ENCODE measurements around the gene DIABLO. TPM values are rescaled to one million over a fixed set of nuclear protein-coding genes. Genes with fewer than 3 reads are reported as not detected.

Gene DIABLO
- total RNA-seq, 1 experiment from 2014 or later: 60.1 TPM

DNA sequence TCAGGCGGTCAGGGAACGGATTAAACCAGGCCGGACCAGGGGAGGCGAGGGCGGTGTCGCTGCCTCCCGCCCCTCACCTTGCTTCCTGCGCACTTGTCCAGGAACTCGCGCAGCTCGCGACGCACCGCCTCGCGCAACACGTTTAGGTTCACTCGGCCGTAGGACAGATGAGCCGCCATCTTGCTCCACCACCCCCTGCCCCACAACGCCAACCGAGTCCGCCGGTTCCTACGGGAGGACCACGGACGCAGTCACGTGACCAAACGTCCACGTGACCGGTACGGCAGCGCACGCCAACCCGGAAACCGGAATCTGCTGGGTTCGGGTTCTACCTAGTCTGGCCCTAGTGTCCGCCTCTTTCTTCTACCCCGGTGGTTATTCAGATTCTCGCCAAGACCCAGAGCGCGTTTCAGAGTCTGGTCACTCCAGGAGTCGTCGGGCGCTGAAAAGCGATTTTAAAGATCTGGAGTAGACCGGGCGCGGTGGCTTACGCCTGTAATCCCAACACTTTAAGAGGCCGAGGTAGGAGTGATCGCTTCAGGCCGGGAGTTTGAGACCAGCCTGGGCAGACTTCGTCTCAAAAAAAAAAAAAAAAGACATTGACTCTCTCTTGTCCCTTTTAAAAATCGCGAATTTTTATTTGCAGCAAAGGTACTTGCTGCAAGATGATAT is 40.5 kb upstream of the DIABLO start, which contains the start of gene VPS33A (continued):
- peak; percentile 63 for TF ChIP-seq FOSL1 (IDR thresholded peaks at IDR 0.05; ENCODE audit: low read depth)
- TF ChIP-seq CBX3 (IDR thresholded peaks at IDR 0.05; ENCODE audit: low read depth): peak; percentile 91
- peak; percentile 69 for TF ChIP-seq POLR2A (IDR thresholded peaks at IDR 0.05; ENCODE audit: borderline replicate concordance, extremely low read depth, insufficient read depth, insufficient read length)
- peak; percentile 99 for TF ChIP-seq ELF1 (IDR thresholded peaks at IDR 0.05; ENCODE audit: borderline replicate concordance, low read depth)
- TF ChIP-seq SIN3A (IDR thresholded peaks at IDR 0.05; ENCODE audit: low read depth): peak; percentile 99
- TF ChIP-seq SP1 (IDR thresholded peaks at IDR 0.05; ENCODE audit: low read depth): peak; percentile 95
- no peak for TF ChIP-seq SRF (IDR thresholded peaks at IDR 0.05; ENCODE audit: low read depth)
- TF ChIP-seq EZH2phosphoT487 (IDR thresholded peaks at IDR 0.05; ENCODE audit: borderline replicate concordance): no peak
- no peak for TF ChIP-seq EGR1 (IDR thresholded peaks at IDR 0.05; ENCODE audit: low read depth)
- TF ChIP-seq JUND (IDR thresholded peaks at IDR 0.05): peak; percentile 47; the same call in 1 of the 2 replicates
- peak; percentile 89 for TF ChIP-seq YY1 (IDR thresholded peaks at IDR 0.05; ENCODE audit: extremely low read depth, insufficient replicate concordance, low read depth, low read length)
- TF ChIP-seq, protein P1, sequence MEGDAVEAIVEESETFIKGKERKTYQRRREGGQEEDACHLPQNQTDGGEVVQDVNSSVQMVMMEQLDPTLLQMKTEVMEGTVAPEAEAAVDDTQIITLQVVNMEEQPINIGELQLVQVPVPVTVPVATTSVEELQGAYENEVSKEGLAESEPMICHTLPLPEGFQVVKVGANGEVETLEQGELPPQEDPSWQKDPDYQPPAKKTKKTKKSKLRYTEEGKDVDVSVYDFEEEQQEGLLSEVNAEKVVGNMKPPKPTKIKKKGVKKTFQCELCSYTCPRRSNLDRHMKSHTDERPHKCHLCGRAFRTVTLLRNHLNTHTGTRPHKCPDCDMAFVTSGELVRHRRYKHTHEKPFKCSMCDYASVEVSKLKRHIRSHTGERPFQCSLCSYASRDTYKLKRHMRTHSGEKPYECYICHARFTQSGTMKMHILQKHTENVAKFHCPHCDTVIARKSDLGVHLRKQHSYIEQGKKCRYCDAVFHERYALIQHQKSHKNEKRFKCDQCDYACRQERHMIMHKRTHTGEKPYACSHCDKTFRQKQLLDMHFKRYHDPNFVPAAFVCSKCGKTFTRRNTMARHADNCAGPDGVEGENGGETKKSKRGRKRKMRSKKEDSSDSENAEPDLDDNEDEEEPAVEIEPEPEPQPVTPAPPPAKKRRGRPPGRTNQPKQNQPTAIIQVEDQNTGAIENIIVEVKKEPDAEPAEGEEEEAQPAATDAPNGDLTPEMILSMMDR (IDR thresholded peaks at IDR 0.05 in 2 of 3, conservative IDR thresholded peaks at IDR 0.05 in 1 of 3; ENCODE audit: borderline replicate concordance in 1 of 3, insufficient read depth in 1 of 3, low read depth in 2 of 3, low read length in 2 of 3): no peak
- TF ChIP-seq ZFX (IDR thresholded peaks at IDR 0.05): peak; percentile 57

DNA sequence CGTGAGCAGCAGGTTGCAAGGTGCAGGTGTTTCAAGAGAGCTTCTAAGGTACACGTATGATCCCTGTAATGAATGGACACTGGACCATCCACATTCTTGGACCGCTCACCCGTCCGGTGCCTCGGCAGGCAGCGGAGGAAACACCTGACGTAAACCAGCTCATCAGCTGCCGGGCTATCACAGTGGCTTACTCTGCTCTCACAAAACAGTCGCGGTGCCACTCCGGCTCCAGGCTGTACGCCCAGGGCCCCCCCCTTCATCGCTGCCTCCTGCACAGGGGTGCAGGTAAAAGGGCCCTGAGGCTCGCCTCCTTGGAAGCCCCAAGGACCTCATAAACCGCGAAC is 40.0 kb upstream of the DIABLO start:
- RAD21 ChIA-PET (ENCODE audit: low non-redundant PET in 1 of 2, low total read pairs in 2 of 2, uncharacterized antibody in 2 of 2, unreplicated experiment in 2 of 2): no interaction called here
- intact Hi-C loops (cut with micrococcal nuclease): loop anchor here (1.0 kb wide), 1 partner anchor 40 kb away; the partner anchor contains the start of gene DIABLO
- peak overlapping the region; percentile 91 to 95 for H3K4me3 ChIP-seq (replicated peaks in 1 of 2; ENCODE audit: low read depth in 1 of 2, low read length in 2 of 2)
- no peaks in the 10 kb centered on the region for H3K9me3 ChIP-seq (ENCODE audit: control insufficient read depth in 1 of 2, insufficient read depth in 1 of 2, low read depth in 1 of 2, low read length in 2 of 2)
- H3K27ac ChIP-seq (ENCODE audit: low read depth, low read length): peak overlapping the region; percentile 72
- no peaks in the 10 kb centered on the region for H4K20me1 ChIP-seq (ENCODE audit: insufficient read depth)
- no peaks in the 10 kb centered on the region for H3K9me2 ChIP-seq (ENCODE audit: insufficient read depth)
- POLR2A ChIA-PET: no interaction called here
- DNase-seq (ENCODE audit: low read depth, low spot score): no peak
- BruUV-seq (replicated peaks): TSS peak; percentile 71
- H3K27me3 ChIP-seq (ENCODE audit: insufficient read depth, low read length): no peaks in the 10 kb centered on the region
- H3K79me2 ChIP-seq (ENCODE audit: insufficient read depth, low read length): peaks cover 16% of the 10 kb centered on the region
- peaks cover 9 to 16% of the 10 kb centered on the region in 2 experiments; a peak in 3 of 4 replicates for H3K4me1 ChIP-seq (ENCODE audit: control insufficient read depth in 1 of 2, insufficient read depth in 2 of 2, low read length in 2 of 2)
- peak overlapping the region; percentile 81 for H3K4me2 ChIP-seq (ENCODE audit: low read length)
- peak; percentile 48 for ATAC-seq
- CTCF ChIA-PET: no interaction called here
- H3K36me3 ChIP-seq (ENCODE audit: control insufficient read depth in 1 of 2, insufficient read depth in 2 of 2, low read length in 2 of 2): peaks cover 3% of the 10 kb centered on the region in 2 experiments; a peak in 2 of 4 replicates
- peak overlapping the region; percentile 69 for H3K9ac ChIP-seq (ENCODE audit: low read length)
- no peak for TF ChIP-seq EZH2 (IDR thresholded peaks at IDR 0.05)
- no peak for TF ChIP-seq ELF1 (IDR thresholded peaks at IDR 0.05; ENCODE audit: borderline replicate concordance, low read depth)
- TF ChIP-seq JUND (IDR thresholded peaks at IDR 0.05): no peak
- no peak for TF ChIP-seq TCF7L2 (IDR thresholded peaks at IDR 0.05; ENCODE audit: borderline replicate concordance, extremely low read depth, insufficient read depth, insufficient read length)
- H2AFZ ChIP-seq (ENCODE audit: low read depth, low read length, poor library complexity, severe bottlenecking): peak overlapping the region; percentile 4

Measured in HCT116 (cell line).